ENCODE data around the gene DEXI. TPM values are rescaled to one million over a fixed set of nuclear protein-coding genes. Genes with fewer than 3 reads are reported as not detected.

Gene DEXI
- total RNA-seq, 1 donor from 2014 or later: 35.8 TPM

GRCh38 chr16:10980813-10981212, 38.5 kb upstream of the DEXI start:
- H3K27ac Mint-ChIP-seq (ENCODE audit: unreplicated experiment): no peak overlapping the region
- no peak for DNase-seq (ENCODE audit: extremely low spot score, unreplicated experiment)
- H3K27me3 Mint-ChIP-seq (ENCODE audit: unreplicated experiment): no peaks in the 10 kb centered on the region
- no peaks in the 10 kb centered on the region for H3K9me3 Mint-ChIP-seq (ENCODE audit: unreplicated experiment)
- peaks cover 3% of the 10 kb centered on the region for H3K4me1 Mint-ChIP-seq (ENCODE audit: unreplicated experiment)
- TF ChIP-seq CTCF (IDR thresholded peaks at IDR 0.05): no peak
- H3K36me3 Mint-ChIP-seq (ENCODE audit: unreplicated experiment): peaks cover 19% of the 10 kb centered on the region
- no peak overlapping the region for H3K4me3 Mint-ChIP-seq (ENCODE audit: unreplicated experiment)

- peaks cover 3% of the 10 kb centered on the region for H3K4me1 Mint-ChIP-seq (ENCODE audit: unreplicated experiment)
- H3K36me3 Mint-ChIP-seq (ENCODE audit: unreplicated experiment): peaks cover 16% of the 10 kb centered on the region
- no peaks in the 10 kb centered on the region for H3K9me3 Mint-ChIP-seq (ENCODE audit: unreplicated experiment)
- DNase-seq (ENCODE audit: extremely low spot score, unreplicated experiment): no peak
- H3K27me3 Mint-ChIP-seq (ENCODE audit: unreplicated experiment): no peaks in the 10 kb centered on the region
- no peak overlapping the region for H3K4me3 Mint-ChIP-seq (ENCODE audit: unreplicated experiment)
- H3K27ac Mint-ChIP-seq (ENCODE audit: unreplicated experiment): no peak overlapping the region
- no peak for TF ChIP-seq CTCF (IDR thresholded peaks at IDR 0.05)
Observed at GRCh38 chr16:10979717-10980601, 37.7 kb upstream of the DEXI start.

GRCh38 chr16:10978871-10979446, 36.7 kb upstream of the DEXI start:
- Mint-ChIP-seq H3K4me1 (ENCODE audit: unreplicated experiment) (peaks cover 3% of the 10 kb centered on the region), H3K36me3 (ENCODE audit: unreplicated experiment) (peaks cover 19% of the 10 kb centered on the region), H3K4me3 (ENCODE audit: unreplicated experiment) (no peak overlapping the region), H3K27ac (ENCODE audit: unreplicated experiment) (no peak overlapping the region), H3K27me3 (ENCODE audit: unreplicated experiment) (no peaks in the 10 kb centered on the region), H3K9me3 (ENCODE audit: unreplicated experiment) (no peaks in the 10 kb centered on the region)
- TF ChIP-seq CTCF (IDR thresholded peaks at IDR 0.05): no peak
- DNase-seq (ENCODE audit: extremely low spot score, unreplicated experiment): no peak

- H3K27ac Mint-ChIP-seq (ENCODE audit: unreplicated experiment): no peak overlapping the region
- peaks cover 4% of the 10 kb centered on the region for H3K4me1 Mint-ChIP-seq (ENCODE audit: unreplicated experiment)
- H3K4me3 Mint-ChIP-seq (ENCODE audit: unreplicated experiment): no peak overlapping the region
- DNase-seq (ENCODE audit: extremely low spot score, unreplicated experiment): no peak
- H3K9me3 Mint-ChIP-seq (ENCODE audit: unreplicated experiment): no peaks in the 10 kb centered on the region
- no peaks in the 10 kb centered on the region for H3K27me3 Mint-ChIP-seq (ENCODE audit: unreplicated experiment)
- TF ChIP-seq CTCF (IDR thresholded peaks at IDR 0.05): no peak
- peaks cover 21% of the 10 kb centered on the region for H3K36me3 Mint-ChIP-seq (ENCODE audit: unreplicated experiment)
Observed at GRCh38 chr16:10978124-10978523, 35.9 kb upstream of the DEXI start.

GRCh38 chr16:10976634-10977033, 34.4 kb upstream of the DEXI start:
- no peak overlapping the region for H3K27ac Mint-ChIP-seq (ENCODE audit: unreplicated experiment)
- H3K4me1 Mint-ChIP-seq (ENCODE audit: unreplicated experiment): peaks cover 18% of the 10 kb centered on the region

More at GRCh38 chr16:10976634-10977033, 34.4 kb upstream of the DEXI start:
- Mint-ChIP-seq H3K9me3 (ENCODE audit: unreplicated experiment) (no peaks in the 10 kb centered on the region), H3K4me3 (ENCODE audit: unreplicated experiment) (no peak overlapping the region), H3K36me3 (ENCODE audit: unreplicated experiment) (peaks cover 20% of the 10 kb centered on the region), H3K27me3 (ENCODE audit: unreplicated experiment) (no peaks in the 10 kb centered on the region)
- TF ChIP-seq CTCF (IDR thresholded peaks at IDR 0.05): no peak
- DNase-seq (ENCODE audit: extremely low spot score, unreplicated experiment): no peak
